Activated CD8-positive, alpha-beta T cell treated with anti-CD3 and anti-CD28 coated beads for 36 hours (primary cell): Measurements from ENCODE around the gene POLA1. TPM values are rescaled to one million over a fixed set of nuclear protein-coding genes. Genes with fewer than 3 reads are reported as not detected.

ENCODE experiments used
- ATAC-seq: fragments of 200-7000 bp; cut with Tn5 transposase; one replicate; pipeline ENCODE4 v1.10.0; 2021; ENCODE audit warnings: mild to moderate bottlenecking, moderate library complexity
- CTCF ChIA-PET: fragments of 350-600 bp; sonication (Branson Sonifier 250); formaldehyde crosslinking; loops from one replicate; lab custom pipeline; 2021; ENCODE audit warnings: antibody characterized with exemption; lab: Charles Lee
- POLR2A ChIA-PET: fragments of 350-600 bp; sonication (Branson Sonifier 250); formaldehyde crosslinking; loops from one replicate; lab custom pipeline; 2021; ENCODE audit warnings: antibody characterized with exemption; lab: Charles Lee
- DNase-seq: peaks from one replicate; pipeline ENCODE4 v3.0.0-alpha.2; 2020
- H3K27ac Mint-ChIP-seq: one replicate; pipeline ENCODE4 v1.8.0; 2021; ENCODE audit warnings: mild to moderate bottlenecking, mixed read lengths
- H3K27me3 Mint-ChIP-seq: one replicate; pipeline ENCODE4 v1.8.0; 2021; ENCODE audit warnings: mixed read lengths
- H3K36me3 Mint-ChIP-seq: one replicate; pipeline ENCODE4 v1.8.0; 2021; ENCODE audit warnings: low read depth, mixed read lengths
- H3K4me1 Mint-ChIP-seq: one replicate; pipeline ENCODE4 v1.8.0; 2021; ENCODE audit warnings: low read depth, mixed read lengths
- H3K4me3 Mint-ChIP-seq: one replicate; pipeline ENCODE4 v1.8.0; 2021; ENCODE audit warnings: mild to moderate bottlenecking, moderate library complexity, mixed read lengths
- H3K9me3 Mint-ChIP-seq: one replicate; pipeline ENCODE4 v1.8.0; 2021; ENCODE audit warnings: mixed read lengths
- CTCF ChIP-seq: fragments of 200-600 bp; IDR thresholded peaks from one replicate; pipeline ENCODE4 v1.8.0; 2022; ENCODE audit warnings: antibody characterized with exemption, mild to moderate bottlenecking
- intact Hi-C: fragments of 100-400 bp; cut with micrococcal nuclease; formaldehyde crosslinking; loops from one replicate; pipeline ENCODE4 v1.10.0; 2022
- total RNA-seq, 2 experiments: library from RNA; stranded (reverse); gene quantifications; one replicate each; pipeline ENCODE4 v1.2.3, GENCODE V29; 2021

The POLA1 gene
- total RNA-seq, 2 experiments from 2014 or later = 41.4 to 42.9 TPM

GRCh38 chrX:25029288-25029825 is 335.6 kb downstream of the POLA1 start:
- no peak for ATAC-seq
- no peak for TF ChIP-seq CTCF
- Mint-ChIP-seq H3K4me3 (no peak overlapping the region), H3K27me3 (peaks cover 6% of the 10 kb centered on the region), H3K9me3 (no peaks in the 10 kb centered on the region), H3K36me3 (no peaks in the 10 kb centered on the region), H3K27ac (no peak overlapping the region), H3K4me1 (no peaks in the 10 kb centered on the region)
- intact Hi-C loops = no loop called here
- DNase-seq = no peak
- CTCF ChIA-PET = interaction anchor here (1.1 kb wide), 1 partner anchor 115 kb away, joined by 5 read pairs; no protein-coding TSS in a partner anchor
- POLR2A ChIA-PET = no interaction called here

- intact Hi-C loops = no loop called here
- TF ChIP-seq CTCF = no peak
- ChIA-PET POLR2A (no interaction called here), CTCF (interaction anchor here (1.0 kb wide), 1 partner anchor 196 kb away, joined by 3 read pairs; no protein-coding TSS in a partner anchor)
- Mint-ChIP-seq H3K27me3 (no peaks in the 10 kb centered on the region), H3K4me1 (no peaks in the 10 kb centered on the region), H3K9me3 (no peaks in the 10 kb centered on the region), H3K4me3 (no peak overlapping the region), H3K27ac (no peak overlapping the region), H3K36me3 (no peaks in the 10 kb centered on the region)
- DNase-seq = no peak
- ATAC-seq = no peak
Measured at GRCh38 chrX:25034889-25035288, 341.2 kb downstream of the POLA1 start.

- intact Hi-C loops = no loop called here
- ATAC-seq = no peak
Measured at GRCh38 chrX:25039036-25039435, 345.3 kb downstream of the POLA1 start.

GRCh38 chrX:25043192-25043591 is 349.5 kb downstream of the POLA1 start:
- H3K9me3 Mint-ChIP-seq = no peaks in the 10 kb centered on the region

More at GRCh38 chrX:25039036-25039435, 345.3 kb downstream of the POLA1 start:
- H3K36me3 Mint-ChIP-seq = no peaks in the 10 kb centered on the region
- TF ChIP-seq CTCF = no peak
- H3K4me3 Mint-ChIP-seq = no peak overlapping the region
- H3K4me1 Mint-ChIP-seq = no peaks in the 10 kb centered on the region
- H3K27ac Mint-ChIP-seq = no peak overlapping the region
- POLR2A ChIA-PET = no interaction called here
- no peaks in the 10 kb centered on the region for H3K27me3 Mint-ChIP-seq
- no peaks in the 10 kb centered on the region for H3K9me3 Mint-ChIP-seq
- CTCF ChIA-PET = no interaction called here
- no peak for DNase-seq

More at GRCh38 chrX:25043192-25043591, 349.5 kb downstream of the POLA1 start:
- H3K27ac Mint-ChIP-seq = no peak overlapping the region
- TF ChIP-seq CTCF = no peak
- H3K36me3 Mint-ChIP-seq = no peaks in the 10 kb centered on the region
- intact Hi-C loops = no loop called here
- ATAC-seq = no peak
- peaks cover 2% of the 10 kb centered on the region for H3K27me3 Mint-ChIP-seq
- ChIA-PET POLR2A (no interaction called here), CTCF (no interaction called here)
- H3K4me3 Mint-ChIP-seq = no peak overlapping the region
- no peak for DNase-seq
- H3K4me1 Mint-ChIP-seq = no peaks in the 10 kb centered on the region

Other genes with a start within 250 kb of the POLA1 start
- 10 to 100 TPM; 46.4 to 50.8 TPM for gene PDK3, start 228.6 kb upstream of the POLA1 start, total RNA-seq
- under 1 TPM; 0.04 to 0.36 TPM for gene PCYT1B, start 46.6 kb upstream of the POLA1 start, total RNA-seq